ENCODE data around the gene OLFML3.
"Not testable (repeated sequence)": the region's sequence is repeated elsewhere in the genome, so short reads cannot be mapped to it uniquely, and the experiment has no call there.

Gene OLFML3

GRCh38 chr1:113947388-113948107 lies 31.7 kb upstream of the OLFML3 start:
- in situ Hi-C loops (cut with MboI; ENCODE audit: low pct_unique_long_range_greater_than_20kb, low sequenced_read_pairs, unreplicated experiment), result no loop called here
- DNase-seq (ENCODE audit: low spot score), result no peak
- no peak for TF ChIP-seq CTCF (IDR thresholded peaks at IDR 0.05; ENCODE audit: extremely low read depth, insufficient read depth, missing control alignments)

- DNase-seq (ENCODE audit: low spot score); in situ Hi-C loops (cut with MboI; ENCODE audit: low pct_unique_long_range_greater_than_20kb, low sequenced_read_pairs, unreplicated experiment): not testable (repeated sequence)
These were observed 31.1 kb upstream of the OLFML3 start for GRCh38 chr1:113948151-113948550.

- in situ Hi-C loops (cut with MboI; ENCODE audit: low pct_unique_long_range_greater_than_20kb, low sequenced_read_pairs, unreplicated experiment), result no loop called here
- no peak for DNase-seq (ENCODE audit: low spot score)
These were observed 30.3 kb upstream of the OLFML3 start for GRCh38 chr1:113949007-113949406.

GRCh38 chr1:113950908-113951307 lies 28.4 kb upstream of the OLFML3 start:
- in situ Hi-C loops (cut with MboI; ENCODE audit: low pct_unique_long_range_greater_than_20kb, low sequenced_read_pairs, unreplicated experiment), result no loop called here
- no peak for DNase-seq (ENCODE audit: low spot score)
- no peak for TF ChIP-seq CTCF (IDR thresholded peaks at IDR 0.05; ENCODE audit: extremely low read depth, insufficient read depth, missing control alignments)

More at GRCh38 chr1:113949007-113949406, 30.3 kb upstream of the OLFML3 start:
- no peak for TF ChIP-seq CTCF (IDR thresholded peaks at IDR 0.05; ENCODE audit: extremely low read depth, insufficient read depth, missing control alignments)

- TF ChIP-seq CTCF (IDR thresholded peaks at IDR 0.05; ENCODE audit: extremely low read depth, insufficient read depth, missing control alignments), result no peak
- DNase-seq (ENCODE audit: low spot score), result no peak
- in situ Hi-C loops (cut with MboI; ENCODE audit: low pct_unique_long_range_greater_than_20kb, low sequenced_read_pairs, unreplicated experiment), result no loop called here
These were observed 27.6 kb upstream of the OLFML3 start for GRCh38 chr1:113951719-113952118.

- in situ Hi-C loops (cut with MboI; ENCODE audit: low pct_unique_long_range_greater_than_20kb, low sequenced_read_pairs, unreplicated experiment), result no loop called here
- no peak for DNase-seq (ENCODE audit: low spot score)
These were observed 21.3 kb upstream of the OLFML3 start for GRCh38 chr1:113957984-113958383.

More at GRCh38 chr1:113957984-113958383, 21.3 kb upstream of the OLFML3 start:
- TF ChIP-seq CTCF (IDR thresholded peaks at IDR 0.05; ENCODE audit: extremely low read depth, insufficient read depth, missing control alignments), result no peak
